K562 (cell line): ENCODE measurements around the gene DYSF. TPM values are rescaled to one million over a fixed set of nuclear protein-coding genes. Genes with fewer than 3 reads are reported as not detected.

Source experiments
- ATAC-seq: fragments of 200-7000 bp; cut with Tn5 transposase; 3 replicates; pipeline ENCODE4 v1.9.1; 2020; ENCODE audit warnings: moderate library complexity
- BruUV-seq: library from RNA; stranded (reverse); fragments of 400-500 nt; replicated peaks from 2 replicates; lab custom pipeline; 2021; lab: Mats Ljungman, UMichigan
- CTCF ChIA-PET: fragments of 300-600 bp; formaldehyde crosslinking; extraction: SDS; loops from one replicate; lab custom pipeline; 2021; ENCODE audit warnings: low intra/inter-chr PET ratio; lab: Yijun Ruan, JAX
- POLR2A ChIA-PET: fragments of 300-600, 350-650 bp; sonication (Branson Sonifier 250); formaldehyde crosslinking; extraction: SDS; loops from one replicate; lab custom pipeline; 2021; ENCODE audit warnings: antibody characterized with exemption, inconsistent platforms; lab: Yijun Ruan, JAX
- DNase-seq, 4 experiments: peaks; one replicate each; pipeline versions ENCODE4 v3.0.0 to v3.0.0-alpha.2; 2011 to 2018; ENCODE audit warnings: low spot score in 3 of 4, mixed read lengths in 3 of 4; ENCODE audit errors: extremely low read depth in 1 of 4
- FAIRE-seq: peaks from 2 replicates; lab custom pipeline; 2011; peaks lifted over from hg19 to GRCh38; lab: Jason Lieb, UNC
- H2AFZ ChIP-seq: 2 replicates; pipeline ENCODE4 v1.6.0; 2011; ENCODE audit warnings: low read depth, low read length, control low read depth, inconsistent platforms
- H3K27ac ChIP-seq: fragments of 200-600 bp; 3 replicates; pipeline ENCODE4 v1.8.0; 2011; ENCODE audit warnings: low read depth, mild to moderate bottlenecking, control low read depth, inconsistent platforms, low read length, moderate library complexity, mixed read lengths; ENCODE audit errors: extremely low read depth
- H3K27me3 ChIP-seq, 2 experiments: fragments of 300-600 bp in 1 of 2; 2 replicates in 1 of 2; 3 replicates in 1 of 2; pipeline versions ENCODE4 v1.6.0 to v1.8.0; 2011; ENCODE audit warnings: inconsistent platforms in 2 of 2, low read length in 2 of 2, mild to moderate bottlenecking in 1 of 2, mixed read lengths in 1 of 2, moderate library complexity in 1 of 2; ENCODE audit not compliant: control insufficient read depth in 2 of 2, insufficient read depth in 2 of 2
- H3K36me3 ChIP-seq: fragments of 300-600 bp; 3 replicates; pipeline ENCODE4 v1.8.0; 2011; ENCODE audit warnings: mild to moderate bottlenecking, low read length, inconsistent platforms; ENCODE audit not compliant: control insufficient read depth, insufficient read depth
- H3K4me1 ChIP-seq, 2 experiments: fragments of 200-600 bp in 1 of 2; replicated peaks in 1 of 2; 2 replicates in 1 of 2; 3 replicates in 1 of 2; pipeline versions ENCODE4 v1.5.1 to v1.8.0; 2011; ENCODE audit warnings: inconsistent platforms in 2 of 2, low read length in 2 of 2, mild to moderate bottlenecking in 1 of 2, mixed read lengths in 1 of 2, moderate library complexity in 1 of 2; ENCODE audit not compliant: control insufficient read depth in 2 of 2, insufficient read depth in 2 of 2
- H3K4me2 ChIP-seq: 2 replicates; pipeline ENCODE4 v1.6.1; 2011; ENCODE audit warnings: low read length, control low read depth, inconsistent platforms, mixed read lengths; ENCODE audit not compliant: insufficient read depth
- H3K4me3 ChIP-seq: fragments of 200-600 bp; sonication (generic), shearing (Covaris generic); 2 replicates; pipeline ENCODE4 v1.5.1; 2016; ENCODE audit warnings: control low read depth, inconsistent platforms
- H3K79me2 ChIP-seq: fragments of 200-600 bp; 3 replicates; pipeline ENCODE4 v1.8.0; 2011; ENCODE audit warnings: low read length, inconsistent platforms; ENCODE audit not compliant: control insufficient read depth, insufficient read depth
- H3K9ac ChIP-seq, 2 experiments: 2 replicates each; pipeline versions ENCODE4 v1.6.0 to v1.6.1; 2011; ENCODE audit warnings: low read depth in 2 of 2, low read length in 2 of 2, control low read depth in 1 of 2, inconsistent platforms in 1 of 2, mild to moderate bottlenecking in 1 of 2, mixed read lengths in 1 of 2; ENCODE audit not compliant: insufficient read depth in 1 of 2
- H3K9me1 ChIP-seq: one replicate; pipeline ENCODE4 v1.6.0; 2011; ENCODE audit warnings: inconsistent platforms, mild to moderate bottlenecking, low read length, moderate library complexity; ENCODE audit not compliant: control insufficient read depth, insufficient read depth
- H3K9me3 ChIP-seq: replicated peaks from 2 replicates; pipeline ENCODE4 v1.5.1; 2011; ENCODE audit warnings: low read depth, low read length, inconsistent platforms; ENCODE audit not compliant: control insufficient read depth, insufficient read depth
- H4K20me1 ChIP-seq: replicated peaks from 2 replicates; pipeline ENCODE4 v1.6.1; 2011; ENCODE audit warnings: low read length, inconsistent platforms, mixed read lengths; ENCODE audit not compliant: control insufficient read depth, insufficient read depth
- FOXJ2 ChIP-seq: fragments of 200-800 bp; sonication (Bioruptor generic); IDR thresholded peaks from 2 replicates; pipeline ENCODE4 v1.6.1; 2016; ENCODE audit warnings: missing genetic modification characterization, missing compliant biosample characterization
- FOXM1 ChIP-seq, 2 experiments: fragments of 450-650 bp in 1 of 2; sonication (generic) in 1 of 2; formaldehyde crosslinking in 1 of 2; IDR thresholded peaks; 2 replicates each; pipeline versions ENCODE4 v1.6.1 to v1.9.0; 2017 to 2022; ENCODE audit warnings: low read depth in 2 of 2, mild to moderate bottlenecking in 2 of 2, missing genetic modification reagents in 1 of 2, moderate library complexity in 1 of 2
- MED1 ChIP-seq: sonication (generic); formaldehyde crosslinking; IDR thresholded peaks from 2 replicates; pipeline ENCODE4 v1.8.1; 2023; ENCODE audit warnings: missing genetic modification reagents, borderline replicate concordance
- PYGO2 ChIP-seq: fragments of 450-650 bp; IDR thresholded peaks from 2 replicates; pipeline ENCODE4 v1.6.1; 2016; ENCODE audit warnings: mild to moderate bottlenecking, missing genetic modification characterization, moderate library complexity, missing compliant biosample characterization
- SMARCA4 ChIP-seq: fragments of 450-650 bp; IDR thresholded peaks from 2 replicates; pipeline ENCODE4 v1.6.1; 2016
- ZNF165 ChIP-seq: fragments of 250-450 bp; sonication (Bioruptor Pico); IDR thresholded peaks from 2 replicates; pipeline ENCODE4 v1.4.0; 2020; ENCODE audit warnings: borderline replicate concordance
- ZNF77 ChIP-seq: fragments of 250-450 bp; sonication (Bioruptor Pico); IDR thresholded peaks from 2 replicates; pipeline ENCODE4 v1.5.0; 2020
- WGBS: fragments of 100-300 bp; shearing (Covaris generic); methylation state at CpG from one replicate; pipeline ENCODE4 v1.1.6; 2016; ENCODE audit warnings: low coverage, mixed read lengths; ENCODE audit not compliant: insufficient coverage; ENCODE audit errors: missing lambda C conversion rate; 5-methylcytosine and 5-hydroxymethylcytosine counted together
- in situ Hi-C: fragments of 300-500 bp; cut with MboI; formaldehyde crosslinking; loops from 4 replicates; pipeline ENCODE4 v1.15.0; 2018; ENCODE audit warnings: inconsistent platforms, mixed read lengths
- intact Hi-C: fragments of 100-400 bp; cut with micrococcal nuclease; formaldehyde crosslinking; loops from 2 replicates; pipeline ENCODE4 v1.14.2; 2022
- polyA plus RNA-seq, 8 experiments: library from polyadenylated mRNA; depleted of rRNA in 4 of 8; stranded (reverse) in 5 of 8; unstranded in 3 of 8; fragments of >200 nt; fragmentation: Nextera tagmentation in 2 of 8; fragmentation: Illumina TruSeq in 1 of 8; extraction: Ambion mirVana in 2 of 8; extraction: Trizol in 1 of 8; gene quantifications; 2 replicates each; pipeline versions ENCODE4 v1.2.1 to v1.2.3, GENCODE V29; 2011 to 2014; ENCODE audit warnings: inconsistent platforms in 1 of 8, missing spikeins in 1 of 8
- total RNA-seq, 7 experiments: library from RNA; depleted of rRNA in 6 of 7; stranded (reverse); fragments of >200 nt in 6 of 7; fragmentation: Illumina TruSeq in 2 of 7; extraction: Trizol in 2 of 7; gene quantifications; 2 replicates each; pipeline versions ENCODE4 v1.2.1 to v1.2.3, GENCODE V29; 2011 to 2021; ENCODE audit warnings: low replicate concordance in 1 of 7

DYSF gene
- total and polyA plus RNA-seq, 9 of the 15 experiments (the other 6 are each of a cell fraction or from before 2014, with no cell fraction given) = 0.01 to 0.80 (median 0.29) TPM

DNA sequence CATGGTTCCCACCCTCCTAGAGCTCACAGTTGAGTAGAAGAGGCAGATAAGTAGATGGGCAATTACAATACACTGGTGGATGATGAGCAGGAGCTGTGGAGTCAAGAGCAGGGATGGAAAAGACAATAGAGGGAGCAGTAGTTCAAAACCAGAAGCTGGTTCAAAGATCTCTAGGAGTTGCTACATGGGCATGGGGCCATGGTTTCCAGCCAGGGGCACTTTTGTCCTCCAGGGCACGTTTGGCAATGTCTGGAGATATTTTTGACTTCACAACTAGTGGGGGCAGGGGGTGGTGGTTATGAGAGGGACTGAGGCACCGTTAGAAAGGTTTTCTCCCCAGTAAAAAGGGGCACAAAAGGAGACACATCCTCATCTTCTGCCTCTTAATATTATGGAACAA is 236.0 kb downstream of the DYSF start:
- ATAC-seq (no peak), DNase-seq (no peak)
- Histone ChIP-seq H3K9me1 (no peaks in the 10 kb centered on the region), H3K4me3 (no peak overlapping the region), H3K4me1 (peaks cover 0 to 4% of the 10 kb centered on the region in 2 experiments; a peak in 1 of 5 replicates), H3K9me3 (no peaks in the 10 kb centered on the region), H3K36me3 (no peaks in the 10 kb centered on the region), H2AFZ (no peak overlapping the region), H3K27me3 (peaks cover 26 to 72% of the 10 kb centered on the region in 2 experiments)
- WGBS = 3% methylated on average over 2 of the region's 2 CpGs
- CTCF ChIA-PET = interaction anchor here (0.7 to 1.0 kb wide), 2 partner anchors 109 to 110 kb away, joined by 3 read pairs; no protein-coding TSS in a partner anchor
- intact Hi-C loops = no loop called here
- TF ChIP-seq PYGO2 (tag) (no peak), SMARCA4 (no peak), MED1 (CRISPR knock-in tag) (no peak), FOXJ2 (no peak), ZNF165 (CRISPR knock-in tag) (no peak), ZNF77 (no peak), FOXM1 (IDR thresholded peaks at IDR 0.05; ENCODE audit: low read depth) (no peak), FOXM1 (CRISPR knock-in tag; IDR thresholded peaks at IDR 0.05; ENCODE audit: low read depth) (no peak)
- TF ChIP-seq, all 486 proteins: peak for 0
- BruUV-seq = no TSS peak
- Histone ChIP-seq H3K79me2 (no peaks in the 10 kb centered on the region), H4K20me1 (0 out of 2 replicates have a peak, but pooled peaks cover under 1% of the 10 kb centered on the region), H3K27ac (no peak overlapping the region), H3K4me2 (no peak overlapping the region), H3K9ac (no peak overlapping the region)
- in situ Hi-C loops = no loop called here
- POLR2A ChIA-PET = interaction anchor here (0.6 kb wide), 3 partner anchors 10 to 46 kb away, joined by 3 read pairs; no protein-coding TSS in a partner anchor
- no peak for FAIRE-seq
